COLO668 (cell line): ENCODE measurements around the gene YPEL5.

Source experiments
- DNase-seq: peaks from one replicate; lab custom pipeline; 2025; ENCODE audit not compliant: unreplicated experiment; lab: John Stamatoyannopoulos, UW

Gene YPEL5

DNA sequence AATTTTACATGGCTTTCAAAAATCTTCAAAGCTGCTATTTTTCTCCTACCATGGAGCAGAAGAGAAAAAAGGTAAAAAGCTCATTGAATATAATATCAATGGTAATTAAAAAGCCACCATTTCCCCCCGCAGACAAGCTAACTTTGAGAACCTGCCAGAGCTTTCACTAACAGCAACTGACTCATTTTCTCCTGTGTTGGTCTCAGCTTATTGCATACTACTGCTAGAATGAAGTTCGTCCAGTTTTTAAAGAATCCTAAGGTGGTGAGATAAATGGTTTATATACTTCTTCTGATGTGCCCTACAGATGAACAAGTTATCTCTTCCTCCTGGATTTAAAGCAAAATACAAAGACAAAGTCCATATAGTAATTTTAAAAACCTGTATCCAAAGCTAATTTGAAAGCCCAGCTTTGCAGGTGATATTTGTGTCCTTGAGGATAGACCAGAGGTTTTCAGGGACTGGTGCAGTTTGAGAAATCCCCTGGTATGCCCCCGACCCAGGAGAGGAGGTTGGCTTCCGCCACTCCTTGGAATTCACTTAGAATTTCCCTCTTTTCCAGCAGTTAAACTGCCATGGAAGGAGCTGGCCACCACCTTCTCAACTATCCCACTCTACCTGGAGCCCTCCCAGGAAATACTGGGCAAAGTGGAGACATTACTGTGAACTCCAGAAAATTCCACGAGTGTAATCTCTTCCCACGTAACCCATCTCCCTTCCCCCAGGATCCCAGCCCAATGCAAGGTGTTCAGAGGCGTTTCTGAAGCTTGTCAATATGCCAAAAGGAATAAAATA, 17.5 kb downstream of the YPEL5 start:
- no peak for DNase-seq

DNA sequence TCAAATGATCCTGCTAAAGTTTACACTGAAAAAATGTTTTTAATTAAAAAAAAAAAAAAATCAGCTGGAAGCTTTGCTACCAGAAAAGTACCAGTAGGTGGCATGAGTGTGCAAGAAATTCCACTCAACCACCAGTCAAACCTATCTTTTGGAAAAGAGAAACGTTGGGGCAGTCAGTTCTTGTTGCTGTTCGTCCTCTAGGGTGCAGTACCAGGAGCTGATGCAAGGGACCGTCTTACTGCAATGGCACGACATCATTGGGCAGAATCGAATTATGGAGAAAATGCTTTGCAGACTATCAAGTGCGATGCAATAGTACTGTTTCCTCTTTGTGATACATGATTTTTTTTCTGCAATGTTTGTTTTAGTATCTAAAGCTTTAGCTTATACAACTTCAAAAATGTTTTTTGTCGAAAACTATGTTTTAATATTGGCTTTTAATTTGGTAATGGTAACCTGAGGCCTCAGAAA, 18.3 kb downstream of the YPEL5 start:
- peak; percentile 43 for DNase-seq

DNA sequence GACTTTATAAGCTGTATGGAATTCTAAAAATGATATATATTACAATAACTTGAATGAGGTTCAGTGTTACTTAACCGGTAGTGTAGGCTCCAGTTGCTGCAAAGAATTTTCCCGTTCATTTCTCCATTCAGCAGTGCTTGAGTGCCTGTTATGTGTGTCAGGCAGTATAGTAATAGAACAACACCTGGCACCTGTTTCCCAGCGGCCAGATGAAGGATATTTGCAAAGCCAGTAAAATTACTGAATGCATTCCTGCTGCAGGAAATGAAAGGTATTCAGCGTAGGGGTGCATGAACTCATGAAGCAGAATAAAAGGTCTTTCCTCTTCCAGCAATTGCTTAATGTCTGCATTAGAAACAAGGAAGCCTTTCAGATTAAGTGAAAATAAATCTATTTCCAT, 18.8 kb downstream of the YPEL5 start:
- no peak for DNase-seq

DNA sequence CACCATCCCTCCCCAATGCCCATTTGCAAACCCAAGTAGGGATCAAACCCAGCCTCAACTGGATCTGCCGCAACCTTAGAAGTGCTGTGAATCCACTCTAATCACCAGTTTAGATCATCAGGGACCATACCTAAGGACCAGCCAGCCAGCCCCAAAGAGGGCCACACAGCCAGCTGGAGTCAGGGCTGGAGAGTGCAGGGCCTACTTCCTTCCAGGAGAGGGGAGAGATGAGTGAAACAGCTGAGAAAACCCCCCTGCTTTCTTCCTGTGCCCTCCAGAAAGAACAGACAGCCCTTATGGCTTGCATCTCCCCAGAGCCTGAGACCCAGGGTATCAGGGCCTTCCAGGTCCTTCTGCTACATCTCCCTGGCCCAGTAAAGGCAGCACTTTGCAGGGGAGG, 25.8 kb downstream of the YPEL5 start:
- no peak for DNase-seq

DNA sequence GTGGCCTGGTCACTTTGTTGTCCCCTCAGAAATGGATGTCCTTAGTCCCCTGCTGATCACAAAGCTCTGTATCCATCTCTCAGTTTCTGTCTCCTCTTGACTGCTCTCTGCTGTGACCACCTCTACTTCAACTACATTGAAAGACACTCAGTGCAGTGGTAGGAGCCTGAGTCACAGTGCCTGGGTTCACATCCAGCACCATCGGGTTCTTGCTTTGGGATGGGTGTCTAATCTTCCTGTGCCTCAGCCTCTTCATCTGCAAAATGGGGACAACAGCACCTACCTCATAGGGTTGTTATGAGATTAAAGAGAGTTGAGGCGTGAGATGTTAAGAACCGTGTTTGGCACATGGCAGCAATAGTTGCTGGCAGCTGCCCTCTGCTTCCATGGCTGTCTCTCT, 30.6 kb downstream of the YPEL5 start:
- no peak for DNase-seq

GRCh38 chr2:30177956-30178355, 31.1 kb downstream of the YPEL5 start:
- DNase-seq, result no peak

DNA sequence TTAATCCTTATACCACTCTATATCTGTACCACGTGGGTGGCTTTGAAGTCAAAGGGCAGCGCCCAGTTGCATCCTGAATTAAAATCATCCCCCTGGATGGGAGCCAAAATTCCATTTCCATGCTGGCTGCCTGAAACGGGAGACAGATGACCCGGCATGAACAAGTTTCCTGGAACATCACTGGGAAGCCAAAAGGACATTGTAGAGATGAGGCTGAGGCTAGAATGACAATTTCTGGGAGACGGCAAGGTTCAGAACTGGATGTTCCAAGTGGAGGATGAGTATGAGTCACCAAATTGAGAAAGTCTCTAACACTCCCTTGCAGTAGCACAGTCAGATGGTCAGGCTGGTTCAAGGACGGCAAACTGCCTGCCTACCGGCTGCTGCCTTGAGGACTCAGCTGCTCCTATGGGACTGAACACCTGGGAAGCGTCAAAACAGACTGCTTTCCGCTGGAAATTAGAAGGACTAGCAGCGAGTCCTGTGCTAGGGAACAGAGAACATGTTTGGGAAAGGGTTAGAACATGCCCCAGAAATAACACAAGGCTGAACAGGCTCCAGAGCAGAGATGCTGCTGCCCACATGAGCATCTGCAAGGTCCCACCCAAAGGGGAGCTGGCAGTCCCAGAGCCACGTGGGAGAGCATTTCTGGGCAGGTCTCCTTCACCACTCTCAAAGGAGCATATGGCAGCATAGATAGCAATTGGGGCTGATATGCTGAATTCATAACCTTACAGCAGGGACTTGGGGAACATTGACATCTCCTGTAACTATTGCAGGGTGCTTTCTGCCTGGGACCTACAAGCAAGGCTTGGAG, 32.0 kb downstream of the YPEL5 start:
- no peak for DNase-seq

DNA sequence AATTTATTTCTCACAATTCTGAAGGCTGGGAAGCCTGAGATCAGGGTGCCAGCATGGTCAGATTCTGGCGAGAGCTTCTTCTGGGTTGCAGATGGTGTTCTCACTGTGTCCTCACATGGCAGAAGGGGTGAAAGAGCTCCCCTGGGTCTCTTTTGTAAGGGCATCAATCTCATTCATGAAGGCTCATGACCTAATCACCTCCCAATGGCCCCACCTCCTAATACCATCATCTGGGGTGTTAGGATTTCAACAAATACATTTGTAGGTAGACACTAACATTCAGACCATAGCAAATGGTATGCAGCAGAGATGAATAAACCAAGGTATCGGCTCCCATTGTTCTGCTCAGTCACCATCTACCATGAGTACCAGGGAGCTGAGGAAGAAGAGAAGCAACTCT, 32.7 kb downstream of the YPEL5 start:
- DNase-seq, result no peak

DNA sequence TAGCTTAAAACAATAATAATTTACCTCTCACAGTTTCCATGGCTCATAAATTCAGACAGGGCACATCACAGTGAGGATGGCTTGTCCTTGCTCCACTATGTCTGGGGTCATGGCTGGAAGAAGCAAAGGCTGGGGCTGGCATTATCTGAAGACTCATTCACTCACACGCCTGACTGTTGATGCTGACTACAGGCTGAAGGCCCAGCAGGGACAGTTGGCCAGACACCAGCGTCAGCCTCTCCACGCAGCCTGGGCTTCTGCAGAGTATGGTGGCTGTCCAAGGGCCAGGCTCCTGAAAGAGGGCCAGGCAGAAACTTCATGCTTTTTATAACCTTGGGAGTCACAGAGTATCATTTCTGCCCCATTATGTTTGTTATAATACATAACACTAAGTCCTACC, 33.4 kb downstream of the YPEL5 start:
- DNase-seq, result no peak

- DNase-seq, result no peak
These were observed 34.4 kb downstream of the YPEL5 start for GRCh38 chr2:30181176-30181575.

GRCh38 chr2:30184035-30184434, 37.2 kb downstream of the YPEL5 start:
- DNase-seq, result no peak

DNA sequence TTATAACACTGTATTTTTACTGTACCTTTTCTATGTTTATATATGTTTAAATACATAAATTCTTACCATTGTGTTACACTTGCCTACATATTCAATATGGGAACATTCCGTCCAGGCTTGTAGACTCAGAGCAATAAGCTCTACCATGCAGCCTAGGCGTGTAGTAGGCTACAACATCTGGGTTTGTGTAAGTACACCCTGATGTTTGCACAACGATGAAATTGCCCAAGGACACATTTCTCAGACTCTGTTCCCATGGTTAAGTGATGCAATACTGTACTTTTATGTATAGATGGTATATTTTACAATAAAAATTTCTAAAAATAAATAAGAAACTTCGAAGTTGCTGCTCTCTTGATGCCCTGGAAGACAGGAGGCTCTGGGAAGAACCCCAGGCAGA, 38.4 kb downstream of the YPEL5 start:
- no peak for DNase-seq

DNA sequence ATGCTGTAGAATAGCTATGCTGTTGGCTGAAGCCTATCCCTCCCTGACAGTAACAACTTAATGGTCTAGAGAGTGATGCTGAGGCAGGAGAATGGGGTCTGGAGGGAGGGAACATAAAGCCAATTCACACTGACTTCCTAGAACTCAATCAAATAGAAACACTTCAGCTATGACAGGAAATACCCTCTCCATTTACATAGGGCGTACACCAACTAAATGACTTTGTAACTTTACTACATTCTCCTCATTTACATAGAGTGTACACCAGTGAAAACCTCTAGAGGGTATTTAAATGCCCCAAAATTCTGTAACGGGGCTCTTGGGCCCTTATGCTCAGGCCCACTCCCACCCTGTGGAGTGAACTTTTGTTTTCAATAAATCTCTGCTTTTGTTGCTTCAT, 41.5 kb downstream of the YPEL5 start:
- no peak for DNase-seq

DNA sequence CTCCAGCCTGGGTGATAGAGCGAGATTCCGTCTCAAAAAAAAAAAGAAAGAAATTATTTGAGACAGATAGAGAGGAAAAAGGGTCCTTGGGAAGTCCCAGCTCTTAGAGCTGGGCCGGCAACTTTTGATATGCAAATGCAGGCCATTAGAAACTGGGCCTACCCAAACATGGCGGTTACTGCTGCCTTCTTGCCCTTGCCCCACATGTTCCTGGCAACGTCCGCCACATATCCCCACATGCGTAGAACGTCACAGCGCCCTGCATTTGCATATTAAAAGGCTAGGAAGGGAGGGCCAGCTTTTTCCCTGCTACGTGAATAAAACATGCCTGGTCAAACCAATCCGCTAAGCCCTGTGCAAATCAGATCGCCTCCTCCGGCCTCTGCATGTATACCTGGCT, 43.8 kb downstream of the YPEL5 start:
- no peak for DNase-seq

DNA sequence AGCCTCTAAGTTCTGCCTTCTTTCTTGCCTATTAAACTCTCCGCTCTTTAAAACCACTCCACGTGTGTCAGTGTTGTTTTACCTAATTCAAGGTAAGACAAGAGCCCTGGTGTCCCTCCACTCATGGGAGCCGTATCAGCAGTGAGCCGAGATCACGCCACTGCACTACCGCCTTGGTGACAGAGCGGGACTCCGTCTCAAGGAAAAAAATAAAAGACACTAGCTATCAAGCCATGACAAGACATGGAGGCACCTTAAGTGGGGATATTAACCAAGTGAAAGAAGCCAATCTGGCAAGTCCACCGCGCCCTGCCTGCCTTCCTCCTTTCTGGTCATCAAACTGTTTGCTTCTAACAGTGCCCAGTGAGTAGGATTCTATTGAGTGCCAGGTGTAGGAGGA, 44.3 kb downstream of the YPEL5 start:
- DNase-seq, result no peak

DNA sequence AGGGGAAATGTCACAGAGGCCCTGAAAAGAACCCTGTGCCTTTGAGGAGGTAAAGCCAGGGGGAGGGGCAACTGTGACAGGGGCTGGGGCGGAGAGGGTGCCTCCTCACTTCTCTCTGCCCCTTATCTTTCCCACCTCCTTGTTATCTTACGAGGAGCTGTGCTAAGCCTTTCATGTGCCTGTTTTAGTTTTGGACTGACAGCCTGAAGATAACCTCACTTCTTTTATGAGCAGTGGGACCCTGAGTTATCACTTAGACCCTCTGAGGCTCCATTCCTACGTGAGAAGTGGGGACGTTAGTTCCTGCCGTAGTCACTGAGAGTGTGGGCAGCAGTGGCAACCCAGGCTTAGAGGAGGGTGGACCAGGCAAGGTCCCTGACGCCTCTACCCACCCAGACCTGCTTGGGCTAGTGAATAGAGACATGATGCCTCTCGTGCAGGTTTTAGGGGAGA, 45.0 kb downstream of the YPEL5 start:
- DNase-seq, result no peak

DNA sequence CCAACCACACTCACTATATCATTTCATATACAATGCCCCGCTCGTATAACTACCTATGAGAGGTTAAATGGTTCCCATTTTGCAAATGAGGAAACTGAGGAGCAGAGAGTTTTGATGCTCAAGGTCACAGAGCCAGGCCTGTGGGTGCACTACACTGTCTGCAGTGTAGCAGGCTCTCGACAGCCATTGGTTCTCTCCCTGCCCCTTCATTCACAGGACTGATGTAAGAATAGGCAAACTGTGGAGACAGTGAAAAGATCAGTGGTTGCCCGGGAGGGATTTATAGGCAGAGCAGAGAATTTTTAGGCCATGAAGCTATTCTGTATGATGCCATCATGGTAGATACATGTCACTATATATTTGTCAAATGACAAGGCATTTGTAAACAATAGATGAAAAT, 45.5 kb downstream of the YPEL5 start:
- DNase-seq, result no peak

- DNase-seq, result no peak
These were observed 46.4 kb downstream of the YPEL5 start for GRCh38 chr2:30193104-30193681.

- DNase-seq, result no peak
These were observed 47.6 kb downstream of the YPEL5 start for GRCh38 chr2:30194421-30194820.

DNA sequence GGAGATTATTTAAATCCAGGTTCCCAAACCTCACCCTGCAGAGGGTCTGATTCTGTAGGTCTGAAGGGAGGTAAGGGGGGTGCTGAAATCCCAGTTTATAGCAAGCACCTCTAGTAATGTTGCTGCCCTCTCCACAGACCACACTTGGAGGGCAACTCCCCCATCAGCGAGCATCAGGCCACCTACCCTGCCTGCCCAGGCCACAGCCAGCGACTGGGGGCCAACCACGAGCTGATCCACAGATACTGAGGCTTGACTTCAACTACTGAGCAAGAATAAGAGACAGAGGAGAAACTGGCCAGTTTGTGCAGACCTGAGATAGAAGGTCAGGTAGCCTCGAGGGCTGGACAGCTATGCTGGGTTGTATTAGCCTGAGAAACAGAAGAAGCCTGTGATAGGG, 48.2 kb downstream of the YPEL5 start:
- no peak for DNase-seq

DNA sequence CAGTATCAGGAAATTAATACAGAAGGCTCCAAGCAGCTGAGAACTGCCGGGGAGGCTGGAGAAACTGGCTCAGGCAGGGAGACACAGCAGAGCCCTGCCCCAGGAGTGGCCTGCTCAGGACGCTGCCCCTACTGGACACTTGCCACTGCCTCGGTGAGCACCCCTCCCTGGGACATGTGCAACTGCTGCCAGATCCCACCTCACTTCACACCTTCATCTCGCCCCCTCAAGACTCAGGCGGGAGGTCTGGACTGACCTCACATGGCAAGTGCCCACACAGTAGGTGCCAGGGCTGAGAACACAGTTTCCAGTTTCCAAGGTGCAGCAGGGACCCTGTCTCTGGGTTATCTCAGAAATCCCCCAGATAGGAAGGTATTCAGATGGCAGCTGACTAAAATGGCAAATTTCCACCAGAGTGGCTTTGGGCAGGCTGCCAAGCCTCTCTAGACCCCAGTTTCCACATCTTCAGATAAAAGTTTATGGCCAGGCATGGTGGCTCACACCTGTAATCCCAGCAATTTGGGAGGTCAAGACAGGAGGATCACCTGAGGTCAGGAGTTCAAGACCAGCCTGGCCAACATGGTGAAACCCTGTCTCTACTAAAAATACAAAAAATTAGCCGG, 50.9 kb downstream of the YPEL5 start:
- no peak for DNase-seq
